GM21515 (cell line): ENCODE results near the gene MTERF2.

Experiments used
- ATAC-seq: cut with Tn5 transposase; IDR thresholded peaks from one replicate; pipeline ENCODE4 v1.9.1; 2021; ENCODE audit not compliant: unreplicated experiment

MTERF2 gene

GRCh38 chr12:106994579-106995220 is 7.8 kb upstream of the MTERF2 start:
- no peak for ATAC-seq

GRCh38 chr12:106987846-106988245 is 900 bp upstream of the MTERF2 start:
- no peak for ATAC-seq

- no peak for ATAC-seq
These were observed 811 bp downstream of the MTERF2 start for GRCh38 chr12:106986135-106986534.

- no peak for ATAC-seq
These were observed 1.5 kb downstream of the MTERF2 start for GRCh38 chr12:106985479-106985878.

GRCh38 chr12:106984588-106985137 is 2.3 kb downstream of the MTERF2 start:
- no peak for ATAC-seq

GRCh38 chr12:106982229-106982628 is 4.7 kb downstream of the MTERF2 start:
- ATAC-seq: no peak

GRCh38 chr12:106981788-106982187 is 5.2 kb downstream of the MTERF2 start:
- no peak for ATAC-seq

GRCh38 chr12:106980944-106981343 is 6.0 kb downstream of the MTERF2 start:
- no peak for ATAC-seq

GRCh38 chr12:106978035-106978800 is 8.7 kb downstream of the MTERF2 start:
- ATAC-seq: no peak

GRCh38 chr12:106976668-106977067 is 10.3 kb downstream of the MTERF2 start:
- ATAC-seq: no peak

GRCh38 chr12:106975993-106976658 is 10.8 kb downstream of the MTERF2 start:
- no peak for ATAC-seq

GRCh38 chr12:106975098-106975497 is 11.8 kb downstream of the MTERF2 start:
- no peak for ATAC-seq

- ATAC-seq: peak; percentile 69
These were observed 12.4 kb downstream of the MTERF2 start for GRCh38 chr12:106974511-106974910.

GRCh38 chr12:106973545-106973944 is 13.4 kb downstream of the MTERF2 start:
- ATAC-seq: no peak

GRCh38 chr12:106971065-106971464 is 15.9 kb downstream of the MTERF2 start:
- ATAC-seq: no peak

- no peak for ATAC-seq
These were observed 22.4 kb downstream of the MTERF2 start for GRCh38 chr12:106964526-106964925.

GRCh38 chr12:106962286-106962685 is 24.7 kb downstream of the MTERF2 start:
- ATAC-seq: no peak

GRCh38 chr12:106960443-106960842 is 26.5 kb downstream of the MTERF2 start:
- ATAC-seq: no peak

- ATAC-seq: no peak
These were observed 29.4 kb downstream of the MTERF2 start for GRCh38 chr12:106957583-106957982.

- ATAC-seq: peak; percentile 41
These were observed 30.8 kb downstream of the MTERF2 start for GRCh38 chr12:106956048-106956578.

- ATAC-seq: peak; percentile 68
These were observed 31.4 kb downstream of the MTERF2 start, which contains the start of gene TMEM263 for GRCh38 chr12:106955377-106956047. TMEM263 (plus strand) TSS chr12:106955907; CDS start chr12:106967117, 11,210 bp downstream.
